ENCODE results near the gene TMTC2. TPM values are rescaled to one million over a fixed set of nuclear protein-coding genes. Genes with fewer than 3 reads are reported as not detected.

TMTC2 gene
- total RNA-seq, 2 experiments from 2014 or later, result 5.1 to 6.0 TPM

DNA sequence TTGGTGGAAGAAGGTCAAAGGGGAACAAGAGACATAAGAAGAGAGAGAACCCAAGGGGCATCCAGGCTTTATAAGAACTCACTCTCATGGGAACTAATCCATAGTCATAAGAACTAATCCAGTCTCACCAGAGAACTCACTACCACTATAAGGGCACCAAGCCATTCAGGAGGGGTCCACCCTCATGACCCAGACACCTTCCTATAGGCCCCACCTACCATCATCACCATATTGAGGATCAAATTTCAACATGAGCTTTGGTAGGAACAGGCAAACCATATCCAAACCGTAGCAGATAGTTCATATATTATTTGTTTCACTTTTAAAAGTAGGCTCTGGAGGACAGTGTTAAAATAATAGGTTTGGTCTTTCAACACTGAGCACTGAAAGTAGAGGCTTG lies 350.1 kb downstream of the TMTC2 start:
- Mint-ChIP-seq H3K27me3 (no peaks in the 10 kb centered on the region), H3K9me3 (no peaks in the 10 kb centered on the region), H3K4me1 (no peaks in the 10 kb centered on the region), H3K4me3 (no peak overlapping the region), H3K36me3 (ENCODE audit: low read depth) (no peaks in the 10 kb centered on the region), H3K27ac (no peak overlapping the region)
- no peak for DNase-seq
- CTCF ChIA-PET, result no interaction called here
- POLR2A ChIA-PET, result no interaction called here

- no peaks in the 10 kb centered on the region for H3K9me3 Mint-ChIP-seq
- H3K27me3 Mint-ChIP-seq, result no peaks in the 10 kb centered on the region
- DNase-seq, result no peak
- CTCF ChIA-PET, result no interaction called here
- no peak overlapping the region for H3K4me3 Mint-ChIP-seq
- H3K36me3 Mint-ChIP-seq (ENCODE audit: low read depth), result no peaks in the 10 kb centered on the region
- no peak overlapping the region for H3K27ac Mint-ChIP-seq
- no peaks in the 10 kb centered on the region for H3K4me1 Mint-ChIP-seq
- POLR2A ChIA-PET, result no interaction called here
Observed at GRCh38 chr12:83039413-83039812, 352.7 kb downstream of the TMTC2 start.

- ChIA-PET POLR2A (no interaction called here), CTCF (no interaction called here)
- Mint-ChIP-seq H3K4me1 (no peaks in the 10 kb centered on the region), H3K36me3 (ENCODE audit: low read depth) (no peaks in the 10 kb centered on the region), H3K4me3 (no peak overlapping the region), H3K27ac (no peak overlapping the region), H3K9me3 (no peaks in the 10 kb centered on the region), H3K27me3 (no peaks in the 10 kb centered on the region)
- no peak for DNase-seq
Observed at GRCh38 chr12:83040339-83040738, 353.6 kb downstream of the TMTC2 start.

GRCh38 chr12:83040991-83041390 lies 354.3 kb downstream of the TMTC2 start:
- H3K4me1 Mint-ChIP-seq, result no peaks in the 10 kb centered on the region
- no peaks in the 10 kb centered on the region for H3K27me3 Mint-ChIP-seq
- DNase-seq, result no peak
- no peak overlapping the region for H3K27ac Mint-ChIP-seq
- CTCF ChIA-PET, result no interaction called here
- POLR2A ChIA-PET, result no interaction called here
- H3K4me3 Mint-ChIP-seq, result no peak overlapping the region
- H3K36me3 Mint-ChIP-seq (ENCODE audit: low read depth), result no peaks in the 10 kb centered on the region
- H3K9me3 Mint-ChIP-seq, result no peaks in the 10 kb centered on the region

DNA sequence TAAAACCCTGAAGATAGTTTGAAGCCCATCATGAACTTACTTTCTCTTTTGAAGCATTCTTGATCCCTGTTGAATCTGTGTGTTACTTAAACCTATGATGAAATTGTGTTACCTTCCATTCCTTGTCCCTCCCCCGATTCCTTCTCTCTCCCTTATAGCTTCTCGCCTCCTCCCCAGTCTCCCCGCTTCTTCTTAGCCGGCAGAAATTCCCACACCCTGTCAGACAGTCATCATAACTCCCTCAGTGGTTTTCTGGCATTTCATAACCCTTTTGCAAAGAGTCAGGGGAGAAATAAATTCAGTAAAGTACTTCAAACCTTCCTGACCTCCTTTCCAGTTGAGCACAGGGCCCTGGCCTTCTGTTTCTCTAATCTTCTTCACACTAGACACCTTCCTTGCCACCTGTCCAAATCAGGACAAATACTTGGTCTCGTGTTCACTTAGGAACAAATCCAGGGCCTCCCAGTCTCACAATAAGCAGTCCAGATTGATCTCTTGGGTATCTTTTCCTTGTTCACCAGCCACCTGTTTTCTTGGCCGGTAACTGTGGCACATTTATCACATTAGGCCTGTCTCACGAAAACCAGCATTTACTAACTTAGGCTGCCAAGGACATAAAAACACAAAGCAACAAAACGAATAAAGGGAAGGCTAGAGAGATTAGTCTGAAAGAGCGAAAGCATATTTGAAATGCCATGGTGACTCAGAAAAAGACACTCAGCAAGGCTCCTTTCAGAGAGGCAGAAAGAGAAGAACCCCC lies 355.9 kb downstream of the TMTC2 start:
- DNase-seq, result no peak
- no peaks in the 10 kb centered on the region for H3K9me3 Mint-ChIP-seq
- ChIA-PET POLR2A (no interaction called here), CTCF (no interaction called here)
- H3K27me3 Mint-ChIP-seq, result no peaks in the 10 kb centered on the region
- H3K27ac Mint-ChIP-seq, result no peak overlapping the region
- H3K4me1 Mint-ChIP-seq, result no peaks in the 10 kb centered on the region
- no peak overlapping the region for H3K4me3 Mint-ChIP-seq
- no peaks in the 10 kb centered on the region for H3K36me3 Mint-ChIP-seq (ENCODE audit: low read depth)

DNA sequence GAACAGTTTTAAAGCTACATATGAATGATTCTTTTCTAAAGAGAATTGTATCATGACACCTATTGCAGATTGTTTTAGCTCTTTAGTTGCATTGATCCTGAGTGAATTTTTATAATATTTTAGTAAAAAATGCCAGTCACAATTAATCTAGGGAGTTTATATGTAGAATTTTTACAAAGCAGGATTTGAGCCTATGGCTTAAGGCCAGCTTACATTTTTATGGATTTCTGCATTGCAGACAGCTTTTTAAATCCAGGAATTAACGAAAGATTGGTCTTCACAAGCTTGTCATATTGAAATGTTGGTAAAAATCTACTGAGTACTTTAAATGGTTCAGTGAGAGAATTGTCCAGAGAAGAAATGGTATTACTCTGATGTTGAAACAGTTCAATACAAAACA lies 358.0 kb downstream of the TMTC2 start:
- no peaks in the 10 kb centered on the region for H3K9me3 Mint-ChIP-seq
- H3K27ac Mint-ChIP-seq, result no peak overlapping the region
- H3K4me1 Mint-ChIP-seq, result no peaks in the 10 kb centered on the region
- no peak overlapping the region for H3K4me3 Mint-ChIP-seq
- H3K27me3 Mint-ChIP-seq, result no peaks in the 10 kb centered on the region
- CTCF ChIA-PET, result interaction anchor here (1.0 kb wide), 1 partner anchor 17 kb away, joined by 3 read pairs; no protein-coding TSS in a partner anchor
- H3K36me3 Mint-ChIP-seq (ENCODE audit: low read depth), result no peaks in the 10 kb centered on the region
- no peak for DNase-seq
- POLR2A ChIA-PET, result no interaction called here

GRCh38 chr12:83046019-83046418 lies 359.3 kb downstream of the TMTC2 start:
- CTCF ChIA-PET, result no interaction called here

GRCh38 chr12:83049306-83049705 lies 362.6 kb downstream of the TMTC2 start:
- ChIA-PET POLR2A (no interaction called here), CTCF (no interaction called here)
- H3K27me3 Mint-ChIP-seq, result no peaks in the 10 kb centered on the region
- no peak overlapping the region for H3K27ac Mint-ChIP-seq
- H3K4me3 Mint-ChIP-seq, result no peak overlapping the region
- no peaks in the 10 kb centered on the region for H3K9me3 Mint-ChIP-seq
- no peaks in the 10 kb centered on the region for H3K36me3 Mint-ChIP-seq (ENCODE audit: low read depth)
- DNase-seq, result no peak
- H3K4me1 Mint-ChIP-seq, result no peaks in the 10 kb centered on the region

More at GRCh38 chr12:83046019-83046418, 359.3 kb downstream of the TMTC2 start:
- H3K4me1 Mint-ChIP-seq, result no peaks in the 10 kb centered on the region
- no peak overlapping the region for H3K4me3 Mint-ChIP-seq
- no peaks in the 10 kb centered on the region for H3K9me3 Mint-ChIP-seq
- no peaks in the 10 kb centered on the region for H3K36me3 Mint-ChIP-seq (ENCODE audit: low read depth)
- no peak overlapping the region for H3K27ac Mint-ChIP-seq
- DNase-seq, result no peak
- no peaks in the 10 kb centered on the region for H3K27me3 Mint-ChIP-seq
- POLR2A ChIA-PET, result no interaction called here

DNA sequence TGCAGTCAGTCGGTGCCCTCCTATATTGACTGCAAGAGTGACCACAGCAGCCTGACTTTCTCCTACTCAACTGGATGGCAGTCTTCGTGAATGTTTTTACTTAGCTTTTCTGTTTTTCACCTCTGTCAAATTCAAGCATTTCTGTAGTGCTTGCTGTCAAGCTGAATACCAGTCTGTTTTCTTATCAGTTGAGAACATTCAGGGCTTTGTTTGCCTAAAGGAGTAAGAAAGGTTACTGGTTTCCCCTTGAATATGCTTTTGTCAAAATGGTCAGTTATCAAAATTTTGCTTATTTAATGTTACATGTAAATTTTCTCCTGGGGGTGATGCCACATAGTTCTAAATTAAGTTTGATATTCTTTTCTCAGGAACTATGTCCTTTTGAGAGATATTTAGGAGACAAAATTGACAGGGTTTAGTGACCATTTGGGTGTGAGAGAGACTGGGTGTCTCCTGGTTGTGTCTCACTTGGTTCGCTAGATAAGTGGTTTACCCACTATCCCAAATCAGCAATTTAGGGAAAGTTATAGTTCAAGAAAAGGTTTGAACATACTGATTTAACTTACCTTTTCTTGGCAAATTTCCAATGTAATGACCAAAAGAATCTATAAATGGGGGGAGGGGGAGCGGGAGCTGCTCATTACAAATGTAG lies 366.3 kb downstream of the TMTC2 start:
- no peak overlapping the region for H3K27ac Mint-ChIP-seq
- no peak for DNase-seq
- no peaks in the 10 kb centered on the region for H3K9me3 Mint-ChIP-seq
- no peak overlapping the region for H3K4me3 Mint-ChIP-seq
- no peaks in the 10 kb centered on the region for H3K27me3 Mint-ChIP-seq
- ChIA-PET CTCF (no interaction called here), POLR2A (no interaction called here)
- no peaks in the 10 kb centered on the region for H3K4me1 Mint-ChIP-seq
- H3K36me3 Mint-ChIP-seq (ENCODE audit: low read depth), result no peaks in the 10 kb centered on the region

DNA sequence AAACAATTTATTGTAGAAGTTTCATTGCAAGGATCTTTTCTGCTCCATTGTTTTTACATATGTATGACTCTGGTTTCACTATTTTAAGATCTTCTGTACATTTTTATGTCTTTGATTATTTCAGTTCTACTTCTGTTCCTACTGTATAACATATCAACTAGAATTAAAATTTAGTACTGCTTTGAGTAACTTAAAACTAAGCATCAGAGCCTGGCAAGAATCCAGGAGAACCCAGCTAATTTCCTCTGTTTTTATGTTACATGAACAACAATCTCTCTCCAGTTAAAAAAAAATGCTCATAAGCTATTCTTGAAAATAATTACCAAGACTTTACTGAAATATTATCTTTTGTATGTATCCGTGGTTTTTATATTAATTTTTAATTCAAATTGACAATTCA lies 370.7 kb downstream of the TMTC2 start:
- H3K9me3 Mint-ChIP-seq, result no peaks in the 10 kb centered on the region
- no peaks in the 10 kb centered on the region for H3K27me3 Mint-ChIP-seq
- H3K4me3 Mint-ChIP-seq, result no peak overlapping the region
- CTCF ChIA-PET, result no interaction called here
- no peaks in the 10 kb centered on the region for H3K4me1 Mint-ChIP-seq
- POLR2A ChIA-PET, result interaction anchor here (0.6 kb wide), 1 partner anchor 10 kb away, joined by 3 read pairs; no protein-coding TSS in a partner anchor
- no peak overlapping the region for H3K27ac Mint-ChIP-seq
- no peaks in the 10 kb centered on the region for H3K36me3 Mint-ChIP-seq (ENCODE audit: low read depth)
- no peak for DNase-seq

- DNase-seq, result no peak
- Mint-ChIP-seq H3K36me3 (ENCODE audit: low read depth) (no peaks in the 10 kb centered on the region), H3K27ac (no peak overlapping the region), H3K4me1 (no peaks in the 10 kb centered on the region), H3K9me3 (no peaks in the 10 kb centered on the region), H3K27me3 (no peaks in the 10 kb centered on the region), H3K4me3 (no peak overlapping the region)
- CTCF ChIA-PET, result no interaction called here
- POLR2A ChIA-PET, result no interaction called here
Observed at GRCh38 chr12:83059107-83059506, 372.4 kb downstream of the TMTC2 start.

- H3K4me1 Mint-ChIP-seq, result no peaks in the 10 kb centered on the region
- DNase-seq, result no peak
- no peak overlapping the region for H3K4me3 Mint-ChIP-seq
- no peaks in the 10 kb centered on the region for H3K27me3 Mint-ChIP-seq
- H3K27ac Mint-ChIP-seq, result no peak overlapping the region
- ChIA-PET CTCF (no interaction called here), POLR2A (no interaction called here)
- H3K9me3 Mint-ChIP-seq, result no peaks in the 10 kb centered on the region
- H3K36me3 Mint-ChIP-seq (ENCODE audit: low read depth), result no peaks in the 10 kb centered on the region
Observed at GRCh38 chr12:83065562-83065961, 378.9 kb downstream of the TMTC2 start.

DNA sequence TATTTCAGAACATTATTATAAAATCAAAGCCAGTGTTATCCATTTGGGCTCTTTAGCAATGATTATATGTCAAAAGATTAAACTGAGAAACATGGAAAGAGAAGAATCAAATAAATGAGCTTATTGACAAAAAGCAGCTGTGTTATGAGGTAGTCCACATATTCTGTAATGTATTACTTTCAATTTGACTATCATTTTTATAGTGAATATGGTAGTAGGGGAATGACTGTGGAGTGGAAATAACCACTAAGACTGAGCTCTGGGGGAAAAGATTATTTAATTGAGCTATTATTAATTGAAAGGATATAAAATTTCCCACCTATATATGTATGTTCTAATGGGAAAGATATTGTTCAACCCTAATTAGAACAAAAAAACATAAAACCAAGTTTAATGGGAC lies 381.3 kb downstream of the TMTC2 start:
- Mint-ChIP-seq H3K9me3 (no peaks in the 10 kb centered on the region), H3K27me3 (no peaks in the 10 kb centered on the region), H3K36me3 (ENCODE audit: low read depth) (no peaks in the 10 kb centered on the region), H3K27ac (no peak overlapping the region), H3K4me1 (no peaks in the 10 kb centered on the region), H3K4me3 (no peak overlapping the region)
- no peak for DNase-seq
- ChIA-PET CTCF (no interaction called here), POLR2A (interaction anchor here (0.6 kb wide), 1 partner anchor 61 kb away, joined by 3 read pairs; no protein-coding TSS in a partner anchor)

DNA sequence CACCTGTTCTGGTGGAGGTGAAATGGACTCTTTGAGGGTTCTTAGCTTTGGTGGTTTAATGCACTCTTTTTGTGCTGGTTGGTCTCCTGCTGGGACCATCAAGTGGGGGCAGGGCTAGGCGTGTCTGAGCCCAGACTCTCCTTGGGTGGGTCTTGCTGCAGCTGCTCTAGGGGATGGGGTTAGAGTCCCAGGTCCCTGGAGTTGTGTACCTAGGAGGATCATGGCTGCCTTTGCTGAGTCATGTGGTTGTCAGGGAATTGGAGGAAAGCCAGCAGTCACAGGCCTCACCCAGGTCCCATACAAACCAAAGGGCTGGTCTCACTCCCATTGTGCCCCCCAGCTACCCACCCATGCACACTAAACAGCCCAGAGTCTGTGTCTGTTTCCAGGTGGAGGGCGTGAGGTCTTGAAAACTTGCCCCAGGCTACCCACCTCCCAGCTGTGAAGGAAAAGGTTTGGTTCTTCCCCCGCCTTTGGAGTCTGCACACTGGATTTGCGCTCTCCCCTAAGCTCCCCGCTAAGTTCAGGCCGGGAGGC lies 387.7 kb downstream of the TMTC2 start:
- ChIA-PET CTCF (no interaction called here), POLR2A (no interaction called here)
- Mint-ChIP-seq H3K4me3 (no peak overlapping the region), H3K36me3 (ENCODE audit: low read depth) (no peaks in the 10 kb centered on the region), H3K27me3 (no peaks in the 10 kb centered on the region), H3K27ac (no peak overlapping the region), H3K4me1 (no peaks in the 10 kb centered on the region), H3K9me3 (peaks cover 3% of the 10 kb centered on the region)
- DNase-seq, result no peak

Measured in activated CD4-positive, alpha-beta memory T cell treated with anti-CD3 and anti-CD28 coated beads, Interleukin-2, amount 10 ng/mL, durations not matched to agents 7 days and 5 days (primary cell).